Stimulated activated CD4-positive, alpha-beta T cell treated with anti-CD3 and anti-CD28 coated beads, TNF-alpha, amount 100 ng/mL, for 48 hours (primary cell): Measurements from ENCODE around the gene TUBB2B.
"Not testable (repeated sequence)": the region's sequence is repeated elsewhere in the genome, so short reads cannot be mapped to it uniquely, and the experiment has no call there.

Source experiments
- DNase-seq, 3 donors: peaks; one replicate each; pipeline ENCODE4 v3.0.0-alpha.2; 2020; ENCODE audit warnings: low read depth in 3 of 3

TUBB2B gene

GRCh38 chr6:3210024-3210610 is 17.3 kb downstream of the TUBB2B start:
- DNase-seq, result no peak

DNA sequence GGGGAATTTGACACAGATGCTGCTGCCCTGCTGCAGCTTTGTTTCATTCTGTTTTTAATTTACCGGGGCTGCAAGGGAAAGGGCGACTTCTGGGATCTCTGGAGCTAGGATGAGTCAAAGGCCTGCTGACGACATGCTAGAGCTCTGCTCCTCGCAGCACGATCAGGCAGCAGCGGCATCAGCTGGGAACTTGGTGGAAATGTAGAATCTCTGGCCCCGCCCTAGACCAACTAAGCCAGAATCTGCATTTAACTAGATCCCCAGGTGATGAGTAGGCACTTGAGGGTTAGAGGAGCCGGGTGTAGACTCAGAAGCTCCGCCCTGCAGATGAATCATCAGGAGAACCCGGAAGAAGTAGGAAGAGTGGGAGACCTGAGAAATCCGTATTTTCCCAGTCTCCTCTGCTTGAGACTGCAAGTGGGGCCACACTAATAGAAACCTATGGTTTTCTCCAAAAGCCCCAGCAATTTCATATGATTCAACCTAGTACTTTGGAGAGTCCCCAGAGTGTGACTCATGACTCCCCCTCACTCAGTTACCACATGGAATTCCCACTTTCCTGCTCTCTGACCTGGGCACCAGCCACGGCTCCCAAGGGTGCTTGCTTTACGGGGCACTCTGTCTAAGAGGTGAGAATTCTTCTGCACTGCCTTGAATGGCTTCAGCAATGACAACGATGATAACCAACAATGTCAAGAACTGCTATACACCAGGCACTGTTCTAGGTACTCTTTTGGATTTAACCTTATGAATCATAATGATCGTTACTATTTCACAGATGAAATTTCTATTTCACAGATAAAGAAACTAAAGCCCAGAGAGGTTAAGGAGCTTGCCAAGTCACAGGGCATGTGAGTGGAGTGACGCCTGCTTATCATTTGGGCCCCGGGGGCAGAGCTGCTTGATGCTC is 18.1 kb downstream of the TUBB2B start:
- DNase-seq, result peak in 2 of 3 donors; percentile 48 to 52

- no peak for DNase-seq
Measured at GRCh38 chr6:3208775-3209113, 18.7 kb downstream of the TUBB2B start.

DNA sequence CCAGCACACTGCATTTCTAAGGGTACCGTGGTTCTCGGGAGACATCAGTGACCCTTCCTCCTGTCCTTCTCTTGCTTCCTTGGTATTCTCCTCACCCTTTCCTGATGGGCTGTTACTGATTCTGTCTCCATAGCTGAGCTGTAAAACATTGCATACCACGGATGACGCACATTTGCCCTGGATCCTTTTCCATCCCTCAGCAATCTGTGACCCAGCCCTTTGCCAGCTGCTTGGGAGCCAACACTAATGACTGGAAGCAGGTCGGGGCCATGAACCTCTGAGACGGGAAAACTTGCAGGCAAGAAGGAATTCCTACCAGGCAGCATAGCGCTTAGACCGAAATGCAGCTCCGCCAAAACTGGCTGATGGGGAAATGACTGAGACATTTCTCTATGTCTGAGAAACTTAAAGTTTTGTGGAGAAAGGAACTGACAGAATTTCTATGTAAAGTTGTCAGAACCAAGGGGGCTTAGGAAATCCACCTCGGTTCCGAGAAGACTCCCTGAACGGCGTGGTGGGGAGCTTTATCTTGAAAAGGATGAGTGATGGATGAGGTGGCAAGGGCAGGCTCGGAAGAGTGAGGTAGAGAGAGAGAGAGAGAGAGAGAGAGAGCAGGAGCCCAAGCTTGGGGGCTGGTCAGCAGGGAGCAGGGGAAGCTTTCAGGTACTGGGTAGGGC is 19.2 kb downstream of the TUBB2B start:
- no peak for DNase-seq

- no peak for DNase-seq
Measured at GRCh38 chr6:3206339-3207015, 21.0 kb downstream of the TUBB2B start.

DNA sequence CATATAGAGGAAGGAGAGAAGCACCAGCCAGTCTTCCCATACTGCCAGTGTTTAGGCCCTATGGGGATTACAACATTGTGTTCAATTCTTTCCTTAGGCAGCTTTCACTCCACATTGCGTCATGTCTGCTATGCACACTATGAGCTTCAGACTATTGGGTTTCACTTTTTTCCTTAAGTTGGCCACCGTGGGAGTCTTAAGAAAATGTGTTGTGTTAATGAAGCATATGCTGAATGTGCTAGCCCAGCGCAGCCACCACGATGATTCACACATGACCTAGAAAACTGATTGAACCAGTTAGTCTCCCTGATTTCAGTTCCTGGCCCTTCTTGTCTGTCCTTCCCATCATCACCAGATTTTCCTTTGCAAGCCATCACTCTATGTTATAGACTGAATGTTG is 21.5 kb downstream of the TUBB2B start:
- no peak for DNase-seq

GRCh38 chr6:3204921-3205320 is 22.5 kb downstream of the TUBB2B start:
- no peak for DNase-seq

DNA sequence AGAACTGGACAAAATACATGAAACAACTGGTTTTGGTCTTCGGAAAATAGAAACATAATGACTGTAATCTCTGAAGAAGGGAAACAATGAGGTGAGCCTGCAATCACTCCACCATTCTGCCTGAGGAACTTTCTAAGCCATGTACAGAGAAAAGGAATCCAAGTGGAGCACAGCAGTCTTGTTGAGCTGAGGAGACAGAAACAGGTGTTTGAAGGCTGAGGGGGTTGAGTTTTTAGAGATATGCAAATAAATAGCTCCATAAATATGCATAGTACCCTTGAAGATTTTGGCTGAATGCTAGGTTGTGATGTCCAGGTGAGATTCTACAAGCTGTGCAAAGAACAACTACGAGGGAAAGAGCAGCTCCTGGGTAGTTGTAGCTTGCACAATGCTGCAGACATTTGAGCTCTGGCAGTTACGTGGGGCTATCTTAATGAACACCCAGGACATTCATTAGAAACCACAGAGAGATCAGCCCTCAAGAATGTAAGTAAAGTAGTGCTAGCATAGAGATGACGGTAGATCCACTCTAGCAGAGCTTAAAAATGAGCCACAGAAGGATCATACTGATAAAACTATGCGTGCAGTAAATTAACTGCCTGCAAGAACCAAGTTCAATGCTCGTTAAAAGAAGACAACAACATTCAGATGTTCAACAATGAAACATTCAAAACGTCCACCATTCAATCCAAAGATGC is 24.3 kb downstream of the TUBB2B start:
- DNase-seq, result no peak

DNA sequence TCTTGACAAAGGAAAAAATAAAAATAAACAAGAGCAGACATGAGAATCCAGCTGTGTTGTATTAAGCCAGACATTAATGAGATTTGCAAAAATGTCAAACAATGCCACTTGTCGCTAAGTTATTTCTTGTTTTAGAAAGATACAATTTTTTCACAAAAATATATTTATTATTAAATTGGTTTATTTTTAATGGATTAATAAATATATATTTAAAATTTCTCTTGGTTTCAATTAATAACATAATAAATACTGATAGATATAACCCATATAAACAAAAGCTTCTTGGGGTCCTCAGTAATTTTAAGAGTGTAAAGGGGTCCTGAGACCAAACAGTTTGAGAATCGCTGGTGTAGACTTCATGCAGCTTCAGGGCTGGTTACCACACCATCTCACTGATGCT is 26.1 kb downstream of the TUBB2B start:
- no peak for DNase-seq

DNA sequence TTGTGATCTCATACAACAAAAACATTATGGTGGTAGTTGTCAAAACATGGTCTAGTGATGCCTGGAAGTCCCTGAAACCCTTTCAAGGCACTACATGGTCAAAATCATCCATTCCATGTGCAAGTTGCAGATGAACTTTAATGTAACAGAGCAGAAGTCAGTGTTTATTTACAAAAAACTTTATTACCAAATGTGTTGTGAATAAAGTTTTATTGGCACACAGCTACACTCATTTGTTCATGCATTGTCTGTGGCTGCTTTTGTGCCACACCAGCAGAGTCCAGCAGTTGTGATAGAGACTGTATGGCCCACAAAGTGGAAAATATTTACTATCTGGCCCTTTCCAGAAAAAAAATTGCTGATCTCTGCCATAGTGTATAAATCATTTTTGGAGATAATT is 26.8 kb downstream of the TUBB2B start:
- no peak for DNase-seq

DNA sequence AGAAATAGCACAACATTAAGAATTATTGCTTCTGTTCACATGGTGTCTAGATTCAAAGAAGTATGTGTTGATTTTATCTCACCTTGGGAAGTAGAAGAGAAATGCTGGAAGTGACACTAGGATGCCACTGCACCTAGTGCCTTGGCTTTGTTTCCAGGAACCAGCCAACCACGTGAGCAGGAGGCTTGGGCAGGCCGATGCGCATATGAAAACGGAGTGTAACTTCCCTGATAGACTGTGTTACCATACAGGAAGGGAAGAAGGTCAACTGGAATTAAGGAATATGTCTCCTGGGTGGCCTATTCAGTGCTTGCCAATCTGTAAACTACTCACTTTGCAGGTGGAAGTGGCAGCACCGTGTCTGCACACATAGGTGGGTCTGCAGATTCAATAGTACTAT is 28.1 kb downstream of the TUBB2B start:
- no peak for DNase-seq

- DNase-seq, result not testable (repeated sequence)
Measured at GRCh38 chr6:3197734-3198133, 29.7 kb downstream of the TUBB2B start.

GRCh38 chr6:3196770-3197169 is 30.7 kb downstream of the TUBB2B start:
- no peak for DNase-seq

- DNase-seq, result no peak
Measured at GRCh38 chr6:3195695-3196497, 31.6 kb downstream of the TUBB2B start.

- DNase-seq, result no peak
Measured at GRCh38 chr6:3195420-3195694, 32.1 kb downstream of the TUBB2B start.

DNA sequence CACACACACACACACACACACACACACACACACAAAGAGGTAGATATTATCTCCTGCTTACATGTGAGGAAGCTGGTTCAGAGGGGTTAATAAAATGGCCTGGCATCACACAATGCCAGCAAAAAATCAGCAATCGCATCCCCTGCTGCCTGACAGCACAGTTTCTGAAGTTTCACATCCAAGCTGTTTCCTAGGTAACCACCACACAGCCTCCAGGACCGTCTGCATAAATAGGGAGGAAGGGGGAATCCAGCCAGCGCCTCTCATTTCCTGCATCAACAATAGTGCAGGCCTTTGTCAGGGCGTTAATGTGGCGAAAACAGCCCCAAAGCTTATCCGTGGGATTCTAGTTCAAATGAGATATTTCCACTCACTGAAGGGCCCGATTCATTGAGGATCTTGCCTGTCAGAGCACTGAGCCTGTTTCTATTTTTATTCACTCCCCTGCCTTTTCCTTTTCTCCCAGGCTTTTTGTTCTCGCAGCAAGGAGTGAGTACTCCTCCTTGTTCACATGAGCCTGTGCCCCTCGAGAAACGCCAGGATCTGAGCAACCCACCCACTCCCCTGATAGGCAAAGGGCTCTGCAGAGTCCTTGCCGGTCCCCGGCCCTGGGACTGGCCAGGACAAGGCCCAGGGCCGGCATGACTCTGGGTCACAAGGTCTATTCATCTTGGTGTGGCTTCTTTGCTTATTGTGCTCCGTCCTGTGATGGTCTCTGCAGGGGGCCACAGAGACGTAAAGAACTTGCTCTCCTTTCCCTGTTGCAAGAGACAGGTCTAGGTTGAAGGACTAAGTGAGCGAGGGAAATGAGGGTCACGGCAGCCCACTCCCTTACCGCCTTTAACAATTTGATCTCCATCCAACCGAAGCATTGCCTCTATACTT is 32.7 kb downstream of the TUBB2B start:
- DNase-seq, result no peak

DNA sequence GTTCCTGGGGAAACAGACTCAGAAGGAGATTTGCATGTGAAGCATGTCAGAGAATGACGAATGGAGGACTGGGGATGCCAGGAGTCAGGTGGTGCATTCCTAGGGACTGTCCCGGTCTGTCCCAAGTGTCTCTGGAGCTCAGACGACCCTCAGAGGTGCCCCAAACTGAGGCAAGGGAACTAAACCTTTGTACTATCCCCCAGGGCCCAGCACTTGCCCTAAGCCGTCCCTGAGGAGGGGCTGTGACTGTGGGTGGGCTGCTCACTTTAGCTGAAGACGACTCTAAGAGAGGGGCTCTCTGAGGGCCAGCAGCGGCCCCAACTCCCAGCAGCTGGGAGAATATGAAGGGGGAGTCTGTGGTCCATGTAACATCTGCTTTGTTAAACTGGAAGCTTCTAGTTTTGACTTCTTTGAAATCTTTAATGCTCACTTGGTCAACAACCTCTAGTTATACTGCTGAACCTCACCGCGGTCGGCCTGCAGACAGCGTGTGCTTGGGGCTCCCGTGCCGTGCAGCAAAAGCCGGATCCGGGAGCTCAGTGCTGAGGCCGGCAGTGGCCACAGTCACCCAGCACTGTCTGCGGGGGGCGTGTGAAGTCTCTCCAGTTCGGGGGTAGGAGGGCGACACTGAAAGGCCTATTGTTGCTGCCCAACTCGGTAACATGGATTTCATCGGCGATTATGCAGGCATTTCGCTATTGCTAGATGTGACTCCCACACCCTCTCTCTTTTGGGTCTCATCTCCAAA is 34.2 kb downstream of the TUBB2B start:
- DNase-seq, result no peak

- no peak for DNase-seq
Measured at GRCh38 chr6:3190779-3191178, 36.7 kb downstream of the TUBB2B start.

DNA sequence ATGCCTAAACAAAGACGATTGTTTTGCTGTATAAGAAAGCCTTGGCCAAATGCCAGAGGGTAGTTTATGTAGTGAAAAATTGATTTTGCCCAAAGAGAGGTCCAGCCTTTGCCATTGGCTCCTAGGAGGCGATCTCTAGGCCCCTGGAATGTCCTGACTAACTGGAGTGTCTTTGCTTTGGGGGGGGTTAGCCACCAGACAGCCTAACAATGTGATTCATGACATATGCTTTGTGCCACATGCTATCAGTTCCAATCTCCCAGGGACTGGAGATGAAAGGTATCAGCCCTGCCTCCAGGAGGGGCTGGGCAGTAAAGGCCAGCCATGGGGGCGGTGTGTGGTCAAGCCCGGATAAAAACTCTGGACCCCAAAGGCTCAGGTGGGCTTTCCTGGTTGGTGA is 37.4 kb downstream of the TUBB2B start:
- no peak for DNase-seq
